Femur (tissue), 1 donor: Measurements from ENCODE around the gene KIF22.
"Not testable (repeated sequence)": the region's sequence is repeated elsewhere in the genome, so short reads cannot be mapped to it uniquely, and the experiment has no call there.

Experiments
- DNase-seq: peaks from one replicate; pipeline ENCODE4 v3.0.0-alpha.2; 2017

KIF22 gene

DNA sequence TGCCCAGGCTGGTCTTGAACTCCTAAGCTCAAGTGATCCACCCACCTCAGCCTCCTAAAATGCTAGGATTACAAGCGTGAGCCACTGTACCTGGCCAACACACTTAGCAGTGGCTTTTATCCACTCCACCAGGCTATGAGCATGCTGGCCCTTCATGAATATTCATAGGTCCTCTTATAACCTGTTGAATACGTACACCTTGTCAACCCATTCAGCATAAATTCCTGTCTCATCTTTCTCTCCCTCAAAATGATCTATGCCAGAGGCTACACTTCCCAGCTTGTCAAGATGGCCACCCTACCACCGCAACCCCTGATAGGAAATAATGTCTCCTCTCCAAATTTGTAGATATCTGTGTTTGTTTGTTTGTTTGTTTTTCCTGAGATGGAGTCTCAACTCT lies 23.5 kb upstream of the KIF22 start:
- no peak for DNase-seq

DNA sequence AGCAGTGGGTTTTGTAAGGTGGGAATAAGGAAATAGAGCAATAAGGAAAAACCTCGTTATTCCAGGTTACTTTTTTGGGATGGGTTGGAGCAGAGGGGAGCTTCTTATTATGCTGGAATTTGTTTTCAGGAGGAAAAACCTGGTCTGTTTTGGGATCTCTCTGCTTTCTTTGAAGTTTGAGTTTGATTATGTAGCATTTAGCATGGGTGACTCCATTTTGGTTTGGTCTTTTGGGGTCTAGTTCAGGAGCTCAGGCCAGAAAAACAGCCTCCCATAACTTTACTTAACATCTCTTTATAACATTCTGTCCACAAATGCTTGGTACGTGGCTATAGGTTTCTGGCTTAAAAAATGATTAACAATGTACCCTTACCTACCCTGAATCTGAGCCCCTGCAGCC lies 21.0 kb upstream of the KIF22 start:
- no peak for DNase-seq

DNA sequence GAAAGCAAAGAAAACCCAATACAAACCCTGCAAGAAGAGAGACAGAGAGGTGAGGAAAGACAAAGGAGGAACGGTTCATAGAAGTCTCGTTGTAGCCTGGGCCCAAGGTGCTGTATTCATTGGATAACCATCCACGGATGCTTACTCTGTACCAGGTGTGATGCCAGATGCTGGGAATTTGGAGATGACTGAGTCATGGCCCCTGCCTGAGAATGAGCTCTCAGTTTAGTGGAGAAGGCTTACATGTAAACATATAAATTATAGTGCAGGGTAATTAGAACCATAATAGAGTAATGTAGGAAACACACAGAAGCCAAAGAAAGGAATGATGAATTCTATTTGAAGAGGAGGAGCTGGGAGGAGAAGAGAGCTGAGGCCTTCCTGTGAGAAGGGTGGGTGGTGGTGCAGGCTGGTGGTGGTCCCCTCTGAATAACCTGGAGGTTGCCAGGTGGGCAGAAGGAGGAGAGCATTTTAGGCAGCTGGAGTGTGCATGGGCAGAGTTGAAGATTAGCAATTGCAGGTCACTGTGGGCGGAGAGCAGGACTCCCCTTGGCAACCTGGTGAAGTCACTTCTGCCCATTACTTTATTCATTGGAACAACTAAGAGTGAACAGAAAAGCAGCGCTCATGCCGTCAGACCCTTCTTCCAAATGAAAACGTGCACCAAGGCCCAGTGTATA lies 20.2 kb upstream of the KIF22 start:
- DNase-seq, result no peak

DNA sequence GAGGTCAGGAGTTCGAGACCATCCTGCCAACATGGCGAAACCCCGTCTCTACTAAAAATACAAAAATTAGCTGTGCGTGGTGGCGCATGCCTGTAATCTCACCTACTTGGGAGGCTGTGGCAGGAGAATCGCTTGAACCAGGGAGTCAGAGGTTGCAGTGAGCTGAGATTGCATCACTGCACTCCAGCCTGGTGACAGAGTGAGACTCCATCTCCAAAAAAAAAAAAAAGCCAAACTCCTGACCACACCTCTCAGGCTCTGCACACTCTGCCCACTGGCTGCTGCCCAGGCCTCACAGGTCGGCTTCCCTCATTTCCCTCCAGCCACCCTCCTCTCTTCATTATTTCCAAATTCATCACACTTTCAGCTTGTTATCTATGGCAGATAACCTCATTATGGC lies 18.2 kb upstream of the KIF22 start:
- DNase-seq, result not testable (repeated sequence)

DNA sequence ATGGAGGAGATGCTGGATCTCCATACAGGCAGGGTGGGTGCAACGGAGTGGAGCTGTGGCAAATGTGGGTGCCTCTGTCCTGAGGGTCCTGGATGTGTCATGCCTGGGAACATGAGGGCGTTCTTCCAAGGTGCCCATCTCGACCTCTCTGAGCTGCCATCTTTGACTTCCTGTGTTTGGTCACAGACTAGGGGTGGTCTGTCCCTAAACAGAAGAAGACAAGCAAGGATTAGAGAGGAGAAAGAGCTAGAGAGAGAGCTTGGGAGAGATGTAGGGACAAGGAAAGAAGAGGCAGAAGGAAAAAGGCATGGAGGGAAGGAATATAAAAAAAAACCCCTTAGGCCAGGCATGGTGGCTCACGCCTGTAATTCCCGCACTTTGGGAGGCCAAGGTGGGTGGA lies 15.8 kb upstream of the KIF22 start:
- DNase-seq, result no peak

DNA sequence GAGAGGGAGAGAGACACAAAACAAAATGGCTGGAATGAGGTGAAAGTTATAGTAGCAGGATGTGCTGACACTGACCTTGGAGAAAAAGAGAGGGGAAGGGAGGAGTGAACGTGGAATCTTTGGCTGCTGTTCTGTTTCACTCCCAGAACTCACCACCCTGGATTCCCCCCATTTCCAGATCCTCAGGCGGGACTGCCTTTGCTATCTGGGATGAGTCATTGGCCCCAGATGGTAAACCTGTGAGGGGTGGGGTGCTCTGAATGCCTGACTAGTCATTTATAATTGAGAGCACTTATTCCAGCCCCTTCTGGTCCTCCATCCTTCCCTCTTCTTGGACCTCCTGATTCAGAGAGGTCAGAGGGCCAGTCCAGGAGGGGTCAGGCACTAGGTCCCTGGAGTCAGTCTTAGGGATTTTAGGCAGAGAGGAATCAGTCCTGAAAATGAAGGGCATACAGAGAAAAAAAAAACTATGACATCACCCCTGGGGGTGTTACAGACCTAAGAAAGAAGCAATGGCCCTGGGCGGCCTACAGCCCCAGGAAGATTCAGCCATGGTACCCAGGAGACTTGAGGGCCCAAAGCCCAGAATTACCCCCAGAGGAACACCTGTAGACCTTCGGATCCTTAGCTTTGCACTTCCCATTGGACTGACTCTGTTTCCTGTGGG lies 14.7 kb upstream of the KIF22 start:
- DNase-seq, result no peak

DNA sequence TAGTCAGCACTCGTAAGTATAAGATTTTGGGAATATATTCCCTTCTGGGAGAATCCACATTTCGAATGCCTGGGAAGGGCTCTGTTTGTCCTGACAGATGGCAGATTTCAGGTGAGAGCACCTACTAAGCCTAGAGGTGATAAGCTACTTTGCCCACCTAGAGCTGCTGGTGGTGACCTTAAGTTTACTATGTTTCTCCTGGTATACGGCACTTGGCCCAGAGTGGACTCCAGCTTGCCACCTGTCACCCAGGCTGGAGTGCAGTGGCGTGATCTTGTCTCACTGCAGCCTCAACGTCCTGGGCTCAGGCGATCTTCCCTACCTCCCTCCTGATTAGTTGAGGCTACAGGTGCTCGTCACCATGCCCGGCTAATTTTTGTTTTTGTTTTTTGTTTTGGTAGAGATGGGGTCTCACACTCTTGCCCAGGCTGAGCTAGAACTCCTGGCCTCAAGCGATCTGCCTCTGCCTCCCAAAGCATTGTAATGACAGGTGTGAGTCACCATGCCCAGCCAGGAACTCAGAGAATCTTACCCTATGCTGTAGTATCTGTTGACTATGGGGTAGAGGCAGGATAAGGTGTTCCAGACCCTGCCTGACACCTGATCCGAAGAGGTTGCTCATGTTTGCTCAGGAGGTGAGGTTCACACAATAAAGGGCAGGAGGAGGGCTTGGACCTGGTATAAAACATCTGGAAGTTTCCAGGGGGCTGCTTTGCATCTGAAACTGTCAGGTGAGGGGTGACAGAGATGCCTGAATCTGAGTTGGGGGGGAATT lies 12.8 kb upstream of the KIF22 start, which contains the start of gene ZG16:
Gene ZG16, plus strand, starts transcription at position 681 of the 775 bp plus-strand sequence. CDS start 1,011 bp downstream, outside the sequence.
- DNase-seq, result no peak

DNA sequence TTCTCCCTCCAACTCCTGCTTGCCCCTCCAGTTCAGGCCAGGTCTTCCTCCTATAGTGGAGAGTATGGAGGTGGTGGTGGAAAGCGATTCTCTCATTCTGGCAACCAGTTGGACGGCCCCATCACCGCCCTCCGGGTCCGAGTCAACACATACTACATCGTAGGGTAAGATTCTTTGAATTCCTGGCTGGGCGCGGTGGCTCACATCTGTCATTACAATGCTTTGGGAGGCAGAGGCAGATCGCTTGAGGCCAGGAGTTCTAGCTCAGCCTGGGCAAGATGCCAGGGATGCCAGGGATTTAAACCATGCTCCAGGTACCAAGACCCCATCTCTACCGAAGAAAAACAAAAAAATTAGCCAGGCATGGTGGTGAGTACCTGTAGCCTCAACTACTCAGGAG lies 11.1 kb upstream of the KIF22 start:
- no peak for DNase-seq

DNA sequence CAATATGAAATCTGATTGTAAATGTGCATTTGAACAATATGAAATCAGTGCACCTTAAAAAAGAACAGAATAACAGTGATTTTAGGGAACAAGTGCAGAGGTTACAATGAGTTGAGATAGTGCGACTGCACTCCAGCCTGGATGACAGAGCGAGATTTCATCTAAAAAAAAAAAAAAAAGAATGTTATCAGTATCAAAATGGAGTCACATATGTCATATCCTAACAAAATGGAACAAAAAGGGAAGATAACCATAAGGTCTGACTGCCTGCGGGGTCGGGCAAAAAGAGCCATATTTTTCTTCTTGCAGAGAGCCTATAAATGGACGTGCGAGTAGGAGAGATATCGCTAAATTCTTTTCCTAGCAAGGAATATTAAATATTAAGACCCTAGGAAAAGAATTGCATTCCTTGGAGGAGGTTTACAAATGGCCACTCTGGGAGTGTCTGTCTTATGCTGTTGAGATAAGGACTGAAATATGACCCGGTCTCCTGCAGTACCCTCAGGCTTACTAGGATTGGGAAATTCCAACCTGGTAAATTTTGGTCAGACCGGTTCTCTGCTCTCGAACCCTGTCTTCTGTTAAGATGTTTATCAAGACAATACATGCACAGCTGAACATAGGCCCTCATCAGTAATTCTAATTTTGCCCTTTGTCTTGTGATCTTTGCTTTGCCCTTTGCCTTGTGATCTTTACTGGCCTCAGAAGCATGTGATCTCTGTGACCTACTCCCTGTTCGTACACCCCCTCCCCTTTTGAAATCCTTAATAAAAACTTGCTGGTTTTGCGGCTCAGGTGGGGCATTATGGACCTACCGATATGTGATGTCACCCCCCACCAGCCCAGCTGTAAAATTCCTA lies 7.2 kb upstream of the KIF22 start:
- DNase-seq, result not testable (repeated sequence)

DNA sequence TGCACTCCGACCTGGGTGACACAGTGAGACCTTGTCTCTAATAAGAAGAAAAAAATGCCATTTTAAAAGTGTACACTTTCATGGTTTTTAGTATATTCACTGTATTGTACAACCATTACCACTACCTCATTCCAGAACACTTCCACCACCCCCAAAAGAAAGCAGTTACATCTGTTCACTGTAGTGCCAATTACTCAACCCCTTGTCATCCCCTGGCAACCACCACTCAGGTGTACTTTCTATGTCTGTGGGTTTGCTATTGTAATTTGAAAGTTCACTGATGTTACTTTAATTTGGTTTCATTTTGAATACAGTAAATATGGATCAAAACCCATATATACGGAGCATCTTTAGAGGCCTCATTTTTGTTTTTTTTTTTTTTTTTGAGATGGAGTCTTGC lies 6.4 kb upstream of the KIF22 start:
- no peak for DNase-seq

DNA sequence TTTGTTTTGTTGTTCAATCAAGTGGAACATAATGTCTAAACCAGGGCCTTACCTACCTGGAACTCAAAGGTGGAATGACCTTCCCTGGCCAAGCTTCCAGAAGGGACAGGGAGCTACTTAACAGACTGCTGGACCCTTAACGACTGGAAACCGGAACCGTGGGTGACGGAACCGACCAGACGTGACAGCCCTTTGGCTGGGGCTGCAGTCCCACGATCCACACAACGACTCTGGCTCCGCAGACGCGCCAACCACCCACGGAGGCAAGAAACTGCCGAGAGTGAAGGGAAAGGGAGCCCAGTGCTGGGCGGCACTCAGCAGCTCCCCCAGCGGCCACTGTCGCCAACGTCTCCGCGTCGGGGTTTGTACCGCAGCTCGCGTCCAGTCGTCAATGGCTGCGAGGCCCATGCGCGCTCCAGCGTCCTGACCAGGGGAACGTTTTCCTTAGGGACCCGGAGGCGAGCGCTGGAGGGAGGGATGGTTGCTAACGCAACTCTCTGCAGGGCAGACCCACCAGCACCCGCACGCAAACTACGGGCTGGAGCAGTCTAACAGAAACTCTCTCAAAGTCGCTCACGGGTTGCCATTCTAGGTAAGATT lies 5.5 kb upstream of the KIF22 start:
- peak; percentile 68 for DNase-seq

DNA sequence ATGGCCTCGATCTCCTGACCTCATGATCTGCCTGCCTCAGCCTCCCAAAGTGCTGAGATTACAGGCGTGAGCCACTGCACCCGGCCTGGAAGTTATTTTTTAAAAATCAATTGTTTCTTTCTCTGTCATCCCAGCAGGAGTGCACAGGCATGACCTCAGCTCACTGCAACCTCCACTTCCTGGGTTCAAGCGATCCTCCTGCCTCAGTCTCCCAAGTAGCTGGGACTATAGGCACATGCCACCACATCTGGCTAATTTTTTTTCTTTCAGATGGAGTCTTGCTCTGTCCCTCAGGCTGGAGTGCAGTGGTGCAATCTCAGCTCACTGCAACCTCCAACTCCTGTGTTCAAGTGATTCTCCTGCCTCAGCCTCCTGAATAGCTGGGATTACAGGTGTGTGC lies 3.4 kb upstream of the KIF22 start:
- not testable (repeated sequence) for DNase-seq

DNA sequence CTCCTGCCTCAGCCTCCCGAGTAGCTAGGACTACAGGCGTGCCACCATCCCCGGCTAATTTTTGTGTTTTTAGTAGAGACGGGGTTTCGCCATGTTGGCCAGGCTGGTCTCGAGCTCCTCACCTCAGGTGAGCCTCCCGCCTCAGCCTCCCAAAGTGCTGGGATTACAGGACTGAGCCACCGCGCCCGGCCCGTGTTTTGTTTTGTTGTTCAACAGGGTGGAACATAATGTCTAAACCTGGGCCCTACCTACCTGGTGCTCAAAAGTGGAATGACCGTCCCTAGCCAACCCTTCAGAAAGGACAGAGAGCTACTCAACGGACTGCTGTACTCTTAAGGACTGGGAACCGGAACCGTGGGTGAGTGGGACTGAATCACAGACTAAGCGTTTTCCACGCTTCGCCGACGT lies 772 bp upstream of the KIF22 start:
- DNase-seq, result no peak

DNA sequence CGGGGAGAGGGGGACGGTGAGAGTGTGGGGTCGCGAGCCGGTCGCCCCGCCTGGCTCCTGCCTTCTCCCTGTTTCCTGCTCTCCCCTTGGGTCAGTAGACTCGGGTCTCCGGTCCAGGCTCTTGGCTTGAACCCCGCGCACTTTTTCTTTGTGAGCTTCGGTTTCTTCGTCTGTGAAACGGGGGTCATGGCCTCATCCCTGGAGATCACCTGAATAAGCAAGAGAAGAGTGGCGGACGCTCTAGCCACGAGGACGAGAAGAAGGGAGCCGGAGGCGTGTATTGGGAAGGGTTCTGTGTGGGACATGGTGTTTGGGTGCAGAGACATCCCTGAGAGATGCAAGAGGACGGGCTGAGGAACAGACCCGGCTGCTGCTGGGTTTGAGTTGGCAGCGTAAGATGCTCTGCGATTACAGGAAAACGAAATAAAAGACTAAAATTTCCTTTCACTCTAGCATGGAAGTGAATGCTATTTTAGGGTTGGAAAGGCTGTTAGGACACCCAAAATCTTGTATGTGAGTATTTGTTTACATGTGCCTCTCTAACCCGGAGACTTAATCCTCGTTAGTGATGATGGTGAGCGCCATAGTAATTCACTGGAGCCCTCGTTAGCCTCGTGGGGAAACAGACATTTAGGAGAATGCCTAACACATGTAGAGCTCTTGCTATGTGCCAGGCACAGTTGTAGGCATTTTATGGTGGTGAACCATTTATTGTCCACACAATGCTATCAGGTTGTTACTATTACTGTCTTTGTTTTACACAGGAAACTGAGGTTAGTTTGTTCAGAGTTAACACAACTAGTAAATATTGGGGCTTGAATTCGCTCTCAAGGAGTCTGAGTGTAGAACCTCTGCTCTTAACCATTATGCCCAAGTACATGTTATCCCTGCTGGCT lies 646 bp downstream of the KIF22 start:
- DNase-seq, result no peak

DNA sequence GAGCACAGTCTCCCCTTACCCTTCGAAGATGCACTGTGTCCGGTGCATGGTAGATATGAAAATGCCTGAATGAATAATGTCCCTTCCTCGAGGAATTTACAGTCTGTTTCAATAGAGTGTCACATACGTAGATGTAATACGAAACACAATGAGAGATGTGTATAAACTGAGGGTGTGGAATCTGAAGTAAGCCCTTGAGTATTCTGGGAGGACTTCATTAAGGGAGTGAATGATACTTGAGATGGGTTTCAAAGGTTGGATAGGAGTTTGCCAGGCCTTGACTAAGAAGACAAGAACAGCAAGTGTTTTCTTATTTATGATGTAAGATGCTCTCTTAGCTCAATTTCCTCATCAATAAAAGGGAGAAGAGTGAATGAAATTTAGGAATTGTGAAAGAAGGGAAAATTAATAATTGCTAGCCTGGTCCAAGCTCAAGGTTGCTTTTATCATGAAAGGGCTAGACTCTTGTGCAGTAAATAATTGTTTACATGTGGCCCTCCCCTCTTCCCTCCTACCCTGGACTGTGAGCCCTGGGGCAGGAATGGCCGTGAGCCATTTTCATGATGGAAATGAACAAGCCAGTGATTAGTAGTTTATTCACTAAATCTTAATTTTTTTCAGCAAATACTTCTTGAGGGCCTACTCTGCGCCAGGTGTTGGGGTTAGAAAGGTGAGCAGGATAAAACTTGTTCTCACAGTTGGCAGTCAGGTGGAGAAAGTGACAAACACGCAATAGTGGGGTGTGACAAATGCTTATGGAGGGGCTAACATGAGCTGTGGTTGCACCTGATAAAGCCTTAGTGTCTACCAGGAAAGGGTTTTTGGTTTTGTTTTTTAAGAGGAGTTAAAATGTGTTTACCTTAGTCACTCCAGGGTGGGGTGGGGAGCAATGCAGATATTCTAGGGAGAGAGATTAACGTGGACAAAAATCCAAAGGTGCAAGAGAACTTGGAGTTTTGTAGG lies 1.6 kb downstream of the KIF22 start:
- DNase-seq, result no peak

DNA sequence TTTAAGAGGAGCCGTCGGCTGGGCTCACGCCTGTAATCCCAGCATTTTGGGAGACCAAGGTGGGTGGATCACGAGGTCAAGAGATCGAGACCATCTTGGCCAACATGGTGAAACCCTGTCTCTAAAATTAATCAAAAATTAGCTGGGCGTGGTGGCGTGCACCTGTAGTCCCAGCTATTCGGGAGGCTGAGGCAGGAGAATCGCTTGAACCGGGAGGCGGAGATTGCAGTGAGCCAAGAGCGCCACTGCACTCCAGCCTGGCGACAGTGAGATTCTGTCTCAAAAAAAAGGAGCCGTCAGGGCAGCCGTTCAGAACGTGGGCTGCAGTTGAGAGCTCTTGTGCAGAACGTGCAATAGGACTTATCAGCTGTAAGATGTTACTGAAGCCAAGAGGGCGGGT lies 2.6 kb downstream of the KIF22 start:
- DNase-seq, result not testable (repeated sequence)

DNA sequence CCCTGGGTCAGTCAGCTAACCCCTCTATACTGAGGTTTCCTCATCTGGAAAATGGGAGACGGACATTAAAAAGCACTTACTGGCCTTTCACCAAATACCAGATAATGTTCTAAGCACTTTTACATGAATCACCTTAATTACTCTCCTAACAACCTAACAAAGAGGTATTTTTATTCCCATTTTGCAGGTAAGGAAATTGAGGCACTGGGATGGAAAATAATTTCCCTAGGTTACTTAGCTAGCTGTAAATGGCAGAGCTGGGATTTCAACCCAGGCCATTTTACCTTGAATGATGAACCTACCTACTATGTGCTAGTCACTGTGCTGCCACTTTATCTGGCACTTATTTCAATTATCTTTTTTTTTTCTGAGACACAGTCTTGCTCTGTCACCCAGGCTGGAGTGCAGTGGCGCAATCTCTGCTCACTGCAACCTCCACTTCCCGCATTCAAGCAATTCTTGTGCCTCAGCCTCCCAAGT lies 3.7 kb downstream of the KIF22 start:
- no peak for DNase-seq

DNA sequence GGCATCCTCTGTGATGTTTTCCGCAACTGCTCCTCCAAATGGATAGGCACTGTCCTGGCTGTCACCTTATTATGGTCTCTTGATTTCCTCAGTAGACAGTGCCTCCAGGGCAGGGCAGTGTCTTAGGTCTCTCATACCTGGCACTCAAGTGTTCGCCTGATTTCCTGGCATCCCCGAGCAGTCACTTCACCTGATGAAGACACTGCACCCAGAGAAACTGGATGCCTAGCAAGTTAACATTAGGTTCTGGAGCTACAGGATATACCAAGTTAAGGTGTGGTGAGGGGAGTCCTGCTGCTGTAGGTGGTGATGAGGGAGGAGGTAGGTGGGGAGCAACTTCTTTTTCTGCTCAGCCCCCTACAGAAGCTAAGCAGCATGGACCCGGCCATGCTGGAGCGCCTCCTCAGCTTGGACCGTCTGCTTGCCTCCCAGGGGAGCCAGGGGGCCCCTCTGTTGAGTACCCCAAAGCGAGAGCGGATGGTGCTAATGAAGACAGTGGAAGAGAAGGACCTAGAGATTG lies 11.9 kb downstream of the KIF22 start:
- no peak for DNase-seq

DNA sequence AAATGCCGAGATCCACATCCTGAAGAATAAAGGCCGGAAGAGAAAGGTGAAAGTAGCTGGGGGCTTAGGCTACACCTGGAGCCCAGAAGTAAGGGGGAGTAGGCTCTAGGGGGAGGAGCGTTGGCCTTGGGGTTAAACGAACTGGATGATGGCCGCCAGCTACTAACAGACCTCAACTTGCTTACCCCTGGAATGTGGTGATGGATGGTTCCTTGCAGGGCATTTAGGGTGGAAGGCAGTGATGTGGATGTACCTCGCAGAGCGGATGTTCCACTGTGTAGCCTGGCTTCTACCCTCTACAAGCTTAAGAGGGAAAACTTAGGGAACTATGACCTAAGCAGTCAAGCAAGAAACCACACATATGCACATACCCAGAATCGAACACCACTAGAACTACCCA lies 13.5 kb downstream of the KIF22 start:
- DNase-seq, result no peak
